Suprapubic skin (tissue), 3 donors: ENCODE measurements around the gene PPP1R37.

Experiments
- EP300 ChIP-seq: sonication (generic); formaldehyde crosslinking; IDR thresholded peaks from one replicate; pipeline ENCODE4 v1.6.1; 2017; ENCODE audit warnings: antibody characterized with exemption
- POLR2A ChIP-seq, 2 donors: fragments of 450-650 bp; IDR thresholded peaks; one replicate each; pipeline ENCODE4 v1.6.1; 2017; ENCODE audit warnings: antibody characterized with exemption in 2 of 2, mild to moderate bottlenecking in 2 of 2, moderate library complexity in 2 of 2
- TF ChIP-seq, protein P1 (sequence below), 2 donors: fragments of 200-600 bp in 1 of 2; fragments of 450-650 bp in 1 of 2; sonication (generic) in 1 of 2; IDR thresholded peaks; one replicate each; pipeline ENCODE4 v1.5.1; 2016 to 2019; ENCODE audit warnings: antibody characterized with exemption in 2 of 2, mild to moderate bottlenecking in 1 of 2, moderate library complexity in 1 of 2

GRCh38 chr19:45135176-45135885 lies 42.4 kb downstream of the PPP1R37 start:
- no peak for TF ChIP-seq POLR2A (IDR thresholded peaks at IDR 0.05)
- TF ChIP-seq, protein P1, sequence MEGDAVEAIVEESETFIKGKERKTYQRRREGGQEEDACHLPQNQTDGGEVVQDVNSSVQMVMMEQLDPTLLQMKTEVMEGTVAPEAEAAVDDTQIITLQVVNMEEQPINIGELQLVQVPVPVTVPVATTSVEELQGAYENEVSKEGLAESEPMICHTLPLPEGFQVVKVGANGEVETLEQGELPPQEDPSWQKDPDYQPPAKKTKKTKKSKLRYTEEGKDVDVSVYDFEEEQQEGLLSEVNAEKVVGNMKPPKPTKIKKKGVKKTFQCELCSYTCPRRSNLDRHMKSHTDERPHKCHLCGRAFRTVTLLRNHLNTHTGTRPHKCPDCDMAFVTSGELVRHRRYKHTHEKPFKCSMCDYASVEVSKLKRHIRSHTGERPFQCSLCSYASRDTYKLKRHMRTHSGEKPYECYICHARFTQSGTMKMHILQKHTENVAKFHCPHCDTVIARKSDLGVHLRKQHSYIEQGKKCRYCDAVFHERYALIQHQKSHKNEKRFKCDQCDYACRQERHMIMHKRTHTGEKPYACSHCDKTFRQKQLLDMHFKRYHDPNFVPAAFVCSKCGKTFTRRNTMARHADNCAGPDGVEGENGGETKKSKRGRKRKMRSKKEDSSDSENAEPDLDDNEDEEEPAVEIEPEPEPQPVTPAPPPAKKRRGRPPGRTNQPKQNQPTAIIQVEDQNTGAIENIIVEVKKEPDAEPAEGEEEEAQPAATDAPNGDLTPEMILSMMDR (IDR thresholded peaks at IDR 0.05): no peak
- no peak for TF ChIP-seq EP300
